Loucy (cell line): ENCODE results near the gene SHD.

Source experiments
- H2AFZ ChIP-seq: fragments of 200-600 bp; sonication (generic); 2 replicates; pipeline ENCODE4 v1.6.0; 2016; ENCODE audit warnings: antibody characterized with exemption, mild to moderate bottlenecking, low read length, moderate library complexity
- H3F3A ChIP-seq: fragments of 200-600 bp; 2 replicates; pipeline ENCODE4 v1.6.0; 2016; ENCODE audit warnings: antibody characterized with exemption, low read depth, mild to moderate bottlenecking
- H3K27me3 ChIP-seq: fragments of 200-600 bp; sonication (generic); 2 replicates; pipeline ENCODE4 v1.6.1; 2014; ENCODE audit warnings: low read length, mild to moderate bottlenecking; ENCODE audit not compliant: insufficient read depth, poor library complexity, severe bottlenecking
- H3K36me3 ChIP-seq: fragments of 200-600 bp; sonication (generic); 2 replicates; pipeline ENCODE4 v1.6.1; 2016; ENCODE audit warnings: low read length; ENCODE audit not compliant: insufficient read depth
- H3K4me1 ChIP-seq: fragments of 200-600 bp; sonication (generic); 2 replicates; pipeline ENCODE4 v1.5.1; 2014; ENCODE audit warnings: low read length, mild to moderate bottlenecking; ENCODE audit not compliant: insufficient read depth, poor library complexity, severe bottlenecking
- H3K4me2 ChIP-seq: fragments of 200-600 bp; sonication (generic); 2 replicates; pipeline ENCODE4 v1.6.0; 2014; ENCODE audit warnings: antibody characterized with exemption, low read length, low read depth, mild to moderate bottlenecking; ENCODE audit not compliant: poor library complexity, severe bottlenecking
- H3K4me3 ChIP-seq: fragments of 200-600 bp; sonication (generic); 2 replicates; pipeline ENCODE4 v1.5.1; 2014; ENCODE audit warnings: low read length, mild to moderate bottlenecking, mixed read lengths; ENCODE audit not compliant: poor library complexity, severe bottlenecking
- H3K79me2 ChIP-seq: fragments of 200-600 bp; sonication (generic); 2 replicates; pipeline ENCODE4 v1.6.1; 2014; ENCODE audit warnings: low read length; ENCODE audit not compliant: insufficient read depth
- H3K9ac ChIP-seq: fragments of 200-600 bp; sonication (generic); 2 replicates; pipeline ENCODE4 v1.6.0; 2014; ENCODE audit warnings: mild to moderate bottlenecking, low read depth, low read length, moderate library complexity; ENCODE audit not compliant: poor library complexity, severe bottlenecking
- H3K9me2 ChIP-seq: fragments of 200-600 bp; sonication (generic); replicated peaks from 2 replicates; pipeline ENCODE4 v1.6.1; 2016; ENCODE audit warnings: low read depth, low read length, mixed read lengths
- H3K9me3 ChIP-seq: fragments of 200-600 bp; sonication (generic); 2 replicates; pipeline ENCODE4 v1.6.1; 2014; ENCODE audit warnings: mild to moderate bottlenecking, antibody characterized with exemption, low read length, low read depth; ENCODE audit not compliant: insufficient read depth
- H4K20me1 ChIP-seq: fragments of 200-600 bp; sonication (generic); 2 replicates; pipeline ENCODE4 v1.6.0; 2014; ENCODE audit warnings: antibody characterized with exemption, low read length, mild to moderate bottlenecking; ENCODE audit not compliant: insufficient read depth, poor library complexity, severe bottlenecking
- EZH2phosphoT487 ChIP-seq: fragments of 200-600 bp; IDR thresholded peaks from 2 replicates; pipeline ENCODE4 v1.6.1; 2018; ENCODE audit warnings: antibody characterized with exemption, mild to moderate bottlenecking, moderate library complexity, borderline replicate concordance
- TF ChIP-seq, protein P1 (sequence below): fragments of 200-600 bp; sonication (generic); conservative IDR thresholded peaks from 2 replicates; pipeline ENCODE4 v1.5.1; 2014; ENCODE audit warnings: mild to moderate bottlenecking, antibody characterized with exemption, low read length

Gene SHD

GRCh38 chr19:4326215-4326836, 47.3 kb downstream of the SHD start:
- Histone ChIP-seq H3K9me3 (no peaks in the 10 kb centered on the region), H3K36me3 (no peaks in the 10 kb centered on the region), H3K4me2 (no peak overlapping the region), H2AFZ (no peak overlapping the region), H3K4me1 (no peaks in the 10 kb centered on the region), H3K27me3 (no peaks in the 10 kb centered on the region), H3K9ac (no peak overlapping the region), H3F3A (no peaks in the 10 kb centered on the region), H3K9me2 (no peaks in the 10 kb centered on the region), H3K4me3 (no peak overlapping the region), H4K20me1 (no peaks in the 10 kb centered on the region), H3K79me2 (no peaks in the 10 kb centered on the region)
- TF ChIP-seq, protein P1, sequence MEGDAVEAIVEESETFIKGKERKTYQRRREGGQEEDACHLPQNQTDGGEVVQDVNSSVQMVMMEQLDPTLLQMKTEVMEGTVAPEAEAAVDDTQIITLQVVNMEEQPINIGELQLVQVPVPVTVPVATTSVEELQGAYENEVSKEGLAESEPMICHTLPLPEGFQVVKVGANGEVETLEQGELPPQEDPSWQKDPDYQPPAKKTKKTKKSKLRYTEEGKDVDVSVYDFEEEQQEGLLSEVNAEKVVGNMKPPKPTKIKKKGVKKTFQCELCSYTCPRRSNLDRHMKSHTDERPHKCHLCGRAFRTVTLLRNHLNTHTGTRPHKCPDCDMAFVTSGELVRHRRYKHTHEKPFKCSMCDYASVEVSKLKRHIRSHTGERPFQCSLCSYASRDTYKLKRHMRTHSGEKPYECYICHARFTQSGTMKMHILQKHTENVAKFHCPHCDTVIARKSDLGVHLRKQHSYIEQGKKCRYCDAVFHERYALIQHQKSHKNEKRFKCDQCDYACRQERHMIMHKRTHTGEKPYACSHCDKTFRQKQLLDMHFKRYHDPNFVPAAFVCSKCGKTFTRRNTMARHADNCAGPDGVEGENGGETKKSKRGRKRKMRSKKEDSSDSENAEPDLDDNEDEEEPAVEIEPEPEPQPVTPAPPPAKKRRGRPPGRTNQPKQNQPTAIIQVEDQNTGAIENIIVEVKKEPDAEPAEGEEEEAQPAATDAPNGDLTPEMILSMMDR: no peak

- Histone ChIP-seq H3K9me3 (no peaks in the 10 kb centered on the region), H3K4me1 (no peaks in the 10 kb centered on the region), H3K27me3 (no peaks in the 10 kb centered on the region), H3K79me2 (no peaks in the 10 kb centered on the region), H3K4me3 (no peak overlapping the region), H4K20me1 (no peaks in the 10 kb centered on the region), H3K9ac (no peak overlapping the region), H3K9me2 (no peaks in the 10 kb centered on the region), H3K36me3 (no peaks in the 10 kb centered on the region), H2AFZ (no peak overlapping the region), H3K4me2 (no peak overlapping the region), H3F3A (no peaks in the 10 kb centered on the region)
- TF ChIP-seq, protein P1: no peak
- no peak for TF ChIP-seq EZH2phosphoT487
Measured at GRCh38 chr19:4326837-4327251, 47.8 kb downstream of the SHD start.

DNA sequence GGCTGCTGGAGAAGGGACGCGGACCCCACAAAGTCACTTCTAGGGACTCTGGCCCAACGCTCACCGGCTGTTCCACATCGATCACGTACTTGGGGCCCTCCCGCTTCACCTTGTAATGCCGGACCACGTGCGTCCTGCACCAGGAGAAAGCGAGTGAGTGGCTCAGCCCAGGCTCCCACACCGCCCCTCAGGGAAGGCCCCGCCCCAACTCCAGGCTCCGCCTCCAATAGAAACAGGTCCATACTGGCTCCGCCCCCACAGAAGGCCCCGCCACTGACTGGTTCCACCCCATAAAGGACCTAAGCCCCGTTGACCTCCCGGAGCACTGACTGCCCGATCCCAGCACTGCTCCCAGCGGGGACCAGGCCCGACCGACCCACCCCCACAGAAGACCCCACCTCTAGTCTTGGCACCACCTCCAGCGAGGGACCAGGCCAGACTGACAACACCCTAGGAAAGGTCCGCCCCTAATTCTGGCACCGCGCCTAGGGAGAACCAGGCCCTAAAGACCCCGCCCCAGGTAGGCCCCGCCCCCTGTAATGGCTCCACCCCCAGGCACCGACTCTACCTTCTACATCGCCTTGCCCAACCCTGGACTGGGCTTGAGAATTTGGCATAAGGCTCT, 48.3 kb downstream of the SHD start:
- TF ChIP-seq, protein P1: no peak
- TF ChIP-seq EZH2phosphoT487: no peak
- Histone ChIP-seq H3K4me1 (no peaks in the 10 kb centered on the region), H2AFZ (no peak overlapping the region), H3K4me3 (no peak overlapping the region), H3K9me2 (no peaks in the 10 kb centered on the region), H3K36me3 (no peaks in the 10 kb centered on the region), H3K27me3 (no peaks in the 10 kb centered on the region), H3K9ac (no peak overlapping the region), H3K4me2 (no peak overlapping the region), H3F3A (no peaks in the 10 kb centered on the region), H3K9me3 (no peaks in the 10 kb centered on the region), H3K79me2 (no peaks in the 10 kb centered on the region), H4K20me1 (no peaks in the 10 kb centered on the region)
